Gastroesophageal sphincter (tissue), 4 donors: ENCODE measurements around the gene AMBP. TPM values are rescaled to one million over a fixed set of nuclear protein-coding genes. Genes with fewer than 3 reads are reported as not detected.

Source experiments
- ATAC-seq: fragments of 150-250 bp; one replicate; pipeline ENCODE4 v1.9.1; 2016; ENCODE audit warnings: mild to moderate bottlenecking, moderate library complexity
- H3K27ac ChIP-seq, 4 donors: fragments of 200-600 bp; sonication (generic) in 3 of 4; 1 replicate in 3 of 4; 2 replicates in 1 of 4; pipeline ENCODE4 v1.5.1; 2016 to 2019
- H3K27me3 ChIP-seq: fragments of 200-600 bp; sonication (generic); one replicate; pipeline ENCODE4 v1.5.1; 2019
- H3K36me3 ChIP-seq, 2 donors: fragments of 200-600 bp; sonication (generic); one replicate each; pipeline ENCODE4 v1.5.1; 2019; ENCODE audit warnings: control low read depth in 1 of 2
- H3K4me1 ChIP-seq, 3 donors: fragments of 200-600 bp; sonication (generic); 1 replicate in 2 of 3; 2 replicates in 1 of 3; pipeline ENCODE4 v1.5.1; 2016 to 2019; ENCODE audit warnings: control low read depth in 2 of 3
- H3K4me3 ChIP-seq, 2 donors: fragments of 200-600 bp; sonication (generic); one replicate each; pipeline ENCODE4 v1.5.1; 2019; ENCODE audit warnings: mild to moderate bottlenecking in 1 of 2, moderate library complexity in 1 of 2
- H3K9me3 ChIP-seq, 3 donors: fragments of 200-600 bp; sonication (generic); one replicate each; pipeline ENCODE4 v1.5.1; 2017 to 2019; ENCODE audit warnings: control low read depth in 2 of 3
- CTCF ChIP-seq, 4 experiments: fragments of 200-600 bp in 2 of 4; fragments of 450-650 bp in 2 of 4; sonication (generic) in 1 of 4; IDR thresholded peaks; one replicate each; pipeline ENCODE4 v1.5.1; 2017 to 2019; ENCODE audit warnings: antibody characterized with exemption in 4 of 4, mild to moderate bottlenecking in 2 of 4, moderate library complexity in 2 of 4
- EP300 ChIP-seq: sonication (generic); formaldehyde crosslinking; IDR thresholded peaks from one replicate; pipeline ENCODE4 v1.6.1; 2017; ENCODE audit warnings: antibody characterized with exemption, mild to moderate bottlenecking
- POLR2A ChIP-seq, 2 donors: fragments of 450-650 bp; IDR thresholded peaks; one replicate each; pipeline ENCODE4 v1.6.1; 2017; ENCODE audit warnings: antibody characterized with exemption in 2 of 2, mild to moderate bottlenecking in 2 of 2, moderate library complexity in 1 of 2
- POLR2AphosphoS5 ChIP-seq: sonication (generic); formaldehyde crosslinking; IDR thresholded peaks from one replicate; pipeline ENCODE4 v1.6.1; 2017; ENCODE audit warnings: antibody characterized with exemption
- WGBS, 2 donors: methylation state at CpG; one replicate each; pipeline ENCODE4 v1.1.5; 2018; ENCODE audit warnings: low coverage in 1 of 2; 5-methylcytosine and 5-hydroxymethylcytosine counted together
- total RNA-seq, 4 donors: library from RNA; depleted of rRNA; stranded (reverse); fragments of >200 nt; gene quantifications; one replicate each; pipeline ENCODE4 v1.1.0, GENCODE V29; 2016

The AMBP gene
- total RNA-seq, 4 donors from 2014 or later = not detected

- TF ChIP-seq CTCF (IDR thresholded peaks at IDR 0.05) = no peak
- no peak for TF ChIP-seq POLR2AphosphoS5
- TF ChIP-seq EP300 = no peak
- no peak for TF ChIP-seq POLR2A (IDR thresholded peaks at IDR 0.05)
- no peak overlapping the region for H3K4me3 ChIP-seq
- ATAC-seq = no peak
- peaks cover 0 to 11% (median 0%) of the 10 kb centered on the region in 3 donors for H3K9me3 ChIP-seq
- no peaks in the 10 kb centered on the region for H3K27me3 ChIP-seq
- no peak overlapping the region for H3K27ac ChIP-seq
- WGBS, 2 donors = 94 to 96% methylated on average over 6 to 8 of the region's 13 CpGs
- peaks cover 0 to 73% of the 10 kb centered on the region in 2 donors for H3K36me3 ChIP-seq
- no peaks in the 10 kb centered on the region for H3K4me1 ChIP-seq
These were observed 39.3 kb downstream of the AMBP start for GRCh38 chr9:114038724-114039313.

GRCh38 chr9:114037961-114038723 is 40.0 kb downstream of the AMBP start:
- TF ChIP-seq CTCF (IDR thresholded peaks at IDR 0.05) (no peak), POLR2A (IDR thresholded peaks at IDR 0.05) (no peak), EP300 (no peak), POLR2AphosphoS5 (no peak)
- Histone ChIP-seq H3K4me3 (no peak overlapping the region), H3K27me3 (no peaks in the 10 kb centered on the region), H3K4me1 (no peaks in the 10 kb centered on the region), H3K36me3 (peaks cover 0 to 77% of the 10 kb centered on the region in 2 donors), H3K9me3 (peaks cover 0 to 11% (median 0%) of the 10 kb centered on the region in 3 donors), H3K27ac (no peak overlapping the region)
- ATAC-seq = no peak
- 77 to 83% methylated on average over 7 to 8 of the region's 19 CpGs for WGBS, 2 donors

GRCh38 chr9:114037249-114037648 is 40.9 kb downstream of the AMBP start:
- Histone ChIP-seq H3K27me3 (no peaks in the 10 kb centered on the region), H3K9me3 (peaks cover 0 to 11% (median 0%) of the 10 kb centered on the region in 3 donors), H3K4me1 (no peaks in the 10 kb centered on the region), H3K4me3 (no peak overlapping the region), H3K27ac (no peak overlapping the region), H3K36me3 (peaks cover 0 to 77% of the 10 kb centered on the region in 2 donors)
- 77 to 100% methylated on average over 1 to 3 of the region's 5 CpGs for WGBS, 2 donors
- TF ChIP-seq POLR2AphosphoS5 (no peak), POLR2A (IDR thresholded peaks at IDR 0.05) (no peak), CTCF (IDR thresholded peaks at IDR 0.05) (no peak), EP300 (no peak)
- ATAC-seq = no peak

GRCh38 chr9:114035845-114036801 is 42.0 kb downstream of the AMBP start:
- TF ChIP-seq EP300 (no peak), CTCF (IDR thresholded peaks at IDR 0.05) (no peak), POLR2AphosphoS5 (no peak), POLR2A (IDR thresholded peaks at IDR 0.05) (no peak)

More at GRCh38 chr9:114035845-114036801, 42.0 kb downstream of the AMBP start:
- Histone ChIP-seq H3K27me3 (no peaks in the 10 kb centered on the region), H3K36me3 (peaks cover 0 to 77% of the 10 kb centered on the region in 2 donors), H3K4me1 (no peaks in the 10 kb centered on the region), H3K27ac (no peak overlapping the region), H3K9me3 (peaks cover 0 to 11% (median 0%) of the 10 kb centered on the region in 3 donors), H3K4me3 (no peak overlapping the region)
- WGBS, 2 donors = 95 to 97% methylated on average over 4 to 6 of the region's 18 CpGs
- ATAC-seq = no peak
